Fibroblast of villous mesenchyme (primary cell): ENCODE measurements around the gene ZCCHC10. TPM values are rescaled to one million over a fixed set of nuclear protein-coding genes. Genes with fewer than 3 reads are reported as not detected.
"Not testable (repeated sequence)": the region's sequence is repeated elsewhere in the genome, so short reads cannot be mapped to it uniquely, and the experiment has no call there.

Experiments
- DNase-seq: peaks from one replicate; pipeline ENCODE4 v3.0.0-alpha.2; 2010; ENCODE audit warnings: low read depth
- H3K4me3 ChIP-seq: 2 replicates; pipeline ENCODE4 v1.5.1; 2011; ENCODE audit warnings: low read depth, mild to moderate bottlenecking, low read length
- CTCF ChIP-seq: IDR thresholded peaks from 2 replicates; pipeline ENCODE4 v1.5.1; 2012; ENCODE audit warnings: low read depth, mild to moderate bottlenecking, low read length; ENCODE audit not compliant: insufficient read depth
- total RNA-seq: library from RNA; depleted of rRNA; stranded (reverse); fragments of >200 nt; gene quantifications from 2 replicates; pipeline ENCODE4 v1.2.3, GENCODE V29; 2012

Gene ZCCHC10
- total RNA-seq, 1 donor = 25.5 TPM

- no peak for TF ChIP-seq CTCF
- DNase-seq = no peak
- no peak overlapping the region for H3K4me3 ChIP-seq
These were observed 15.6 kb upstream of the ZCCHC10 start for GRCh38 chr5:133041910-133042309.

GRCh38 chr5:133041157-133041784 lies 14.9 kb upstream of the ZCCHC10 start:
- TF ChIP-seq CTCF = no peak
- H3K4me3 ChIP-seq = no peak overlapping the region
- DNase-seq = no peak

- H3K4me3 ChIP-seq, DNase-seq: not testable (repeated sequence)
These were observed 10.3 kb upstream of the ZCCHC10 start for GRCh38 chr5:133036677-133037076.

- no peak for TF ChIP-seq CTCF
- no peak overlapping the region for H3K4me3 ChIP-seq
- DNase-seq = no peak
These were observed 8.9 kb upstream of the ZCCHC10 start for GRCh38 chr5:133035224-133035623.

GRCh38 chr5:133034064-133034463 lies 7.7 kb upstream of the ZCCHC10 start:
- DNase-seq = no peak
- no peak for TF ChIP-seq CTCF
- no peak overlapping the region for H3K4me3 ChIP-seq

GRCh38 chr5:133032852-133033742 lies 6.7 kb upstream of the ZCCHC10 start:
- TF ChIP-seq CTCF = no peak
- peak; percentile 33 for DNase-seq
- no peak overlapping the region for H3K4me3 ChIP-seq

GRCh38 chr5:133030343-133031005 lies 4.1 kb upstream of the ZCCHC10 start:
- no peak overlapping the region for H3K4me3 ChIP-seq
- TF ChIP-seq CTCF = no peak
- no peak for DNase-seq
